MM.1S (cell line): ENCODE measurements around the gene MMP3.

ENCODE experiments used
- EZH2 ChIP-seq: fragments of 300-600 bp; sonication (generic); optimal IDR thresholded peaks from 2 replicates; pipeline ENCODE3; 2017; ENCODE audit warnings: low read depth, mild to moderate bottlenecking, antibody characterized with exemption, low read length, mixed read lengths
- TF ChIP-seq, protein P1 (sequence below): fragments of 300-600 bp; sonication (generic); IDR thresholded peaks from 2 replicates; pipeline ENCODE4 v1.5.1; 2016; ENCODE audit warnings: antibody characterized with exemption, low read length, mixed read lengths

GRCh38 chr11:102831128-102831488 lies 12.3 kb downstream of the MMP3 start:
- TF ChIP-seq, protein P1, sequence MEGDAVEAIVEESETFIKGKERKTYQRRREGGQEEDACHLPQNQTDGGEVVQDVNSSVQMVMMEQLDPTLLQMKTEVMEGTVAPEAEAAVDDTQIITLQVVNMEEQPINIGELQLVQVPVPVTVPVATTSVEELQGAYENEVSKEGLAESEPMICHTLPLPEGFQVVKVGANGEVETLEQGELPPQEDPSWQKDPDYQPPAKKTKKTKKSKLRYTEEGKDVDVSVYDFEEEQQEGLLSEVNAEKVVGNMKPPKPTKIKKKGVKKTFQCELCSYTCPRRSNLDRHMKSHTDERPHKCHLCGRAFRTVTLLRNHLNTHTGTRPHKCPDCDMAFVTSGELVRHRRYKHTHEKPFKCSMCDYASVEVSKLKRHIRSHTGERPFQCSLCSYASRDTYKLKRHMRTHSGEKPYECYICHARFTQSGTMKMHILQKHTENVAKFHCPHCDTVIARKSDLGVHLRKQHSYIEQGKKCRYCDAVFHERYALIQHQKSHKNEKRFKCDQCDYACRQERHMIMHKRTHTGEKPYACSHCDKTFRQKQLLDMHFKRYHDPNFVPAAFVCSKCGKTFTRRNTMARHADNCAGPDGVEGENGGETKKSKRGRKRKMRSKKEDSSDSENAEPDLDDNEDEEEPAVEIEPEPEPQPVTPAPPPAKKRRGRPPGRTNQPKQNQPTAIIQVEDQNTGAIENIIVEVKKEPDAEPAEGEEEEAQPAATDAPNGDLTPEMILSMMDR = no peak
- TF ChIP-seq EZH2 = no peak
